ENCODE data around the gene CFAP99. TPM values are rescaled to one million over a fixed set of nuclear protein-coding genes. Genes with fewer than 3 reads are reported as not detected.

The CFAP99 gene
- total and polyA plus RNA-seq, 2 of the 8 experiments (the other 6 are each of a cell fraction or from before 2014, with no cell fraction given) = not detected

DNA sequence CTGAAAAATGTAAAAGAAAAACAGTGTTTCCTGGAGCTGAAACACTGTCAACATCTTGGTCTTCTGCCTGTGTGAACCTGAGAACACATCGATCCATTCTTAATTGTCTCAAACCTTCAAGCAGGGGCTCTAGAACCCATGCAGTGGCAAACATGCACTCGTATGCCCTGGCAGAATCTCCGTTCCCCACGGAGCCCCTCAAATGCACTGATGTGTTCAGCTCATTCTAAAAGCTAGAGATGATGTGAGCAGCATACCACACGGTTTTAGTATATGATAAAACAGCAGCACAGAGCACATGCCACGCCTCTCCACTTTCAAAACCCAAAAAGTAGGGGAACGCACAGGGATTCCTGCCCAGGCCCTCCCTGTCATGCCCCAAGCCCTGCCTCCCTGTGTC, 45.2 kb upstream of the CFAP99 start:
- ChIA-PET POLR2A (ENCODE audit: partially characterized antibody) (interaction anchor here (0.6 kb wide), 1 partner anchor 160 kb away, joined by 3 read pairs; no protein-coding TSS in a partner anchor), CTCF (ENCODE audit: partially characterized antibody) (interaction anchor here (1.1 to 1.5 kb wide), 3 partner anchors 13 to 82 kb away, joined by 3 to 4 read pairs (median 4); no protein-coding TSS in a partner anchor)
- no peak overlapping the region for H3K27ac ChIP-seq (ENCODE audit: low read depth, low read length)
- no peak overlapping the region for H3K23ac ChIP-seq (ENCODE audit: insufficient read length)
- H3K56ac ChIP-seq (replicated peaks; ENCODE audit: insufficient read length, low read depth, low read length) = no peak overlapping the region
- H4K20me1 ChIP-seq (replicated peaks in 1 of 2; ENCODE audit: control insufficient read depth in 1 of 2, insufficient read depth in 2 of 2, low read length in 2 of 2) = no peaks in the 10 kb centered on the region
- H3K27me3 ChIP-seq (replicated peaks in 1 of 4; ENCODE audit: control insufficient read depth in 3 of 4, extremely low read depth in 1 of 4, insufficient read depth in 3 of 4, low read length in 3 of 4) = no peaks in the 10 kb centered on the region
- H3K4ac ChIP-seq (replicated peaks; ENCODE audit: insufficient read length, low read depth, low read length) = no peak overlapping the region
- H2BK20ac ChIP-seq (ENCODE audit: low read length) = no peak overlapping the region
- no peak overlapping the region for H3K18ac ChIP-seq (ENCODE audit: extremely low read depth, low read length)
- H2AK5ac ChIP-seq (ENCODE audit: low read depth, low read length) = no peak overlapping the region
- H3K4me1 ChIP-seq (replicated peaks in 1 of 4; ENCODE audit: control insufficient read depth in 3 of 4, insufficient read depth in 4 of 4, low read length in 3 of 4) = no peaks in the 10 kb centered on the region
- WGBS, 2 experiments (ENCODE audit: extremely low coverage in 1 of 2, insufficient coverage in 1 of 2, insufficient read length in 1 of 2, insufficient replicate concordance in 2 of 2, low coverage in 1 of 2, low lambda C conversion rate in 2 of 2, missing lambda C conversion rate in 1 of 2) = 94% methylated on average over 7 of the region's 7 CpGs; no CpG with 5 or more reads in 1 of the 2 experiments
- no peak overlapping the region for H3K4me3 ChIP-seq (ENCODE audit: extremely low read depth in 1 of 4, insufficient read depth in 2 of 4, low read depth in 3 of 4, low read length in 4 of 4)
- H2BK120ac ChIP-seq (replicated peaks; ENCODE audit: low read depth, low read length) = no peak overlapping the region
- no peak overlapping the region for H2BK15ac ChIP-seq (ENCODE audit: low read length)
- no peak overlapping the region for H4K91ac ChIP-seq (replicated peaks; ENCODE audit: insufficient read length, low read length)
- peaks cover 0 to 4% of the 10 kb centered on the region in 2 experiments; a peak in 3 of 4 replicates for H3K9me3 ChIP-seq (ENCODE audit: insufficient read depth in 2 of 2, low read depth in 1 of 2, low read length in 1 of 2)
- no peak overlapping the region for H4K8ac ChIP-seq (ENCODE audit: extremely low read depth, insufficient read depth, low read length)
- H3K14ac ChIP-seq (ENCODE audit: insufficient read length) = no peak overlapping the region
- DNase-seq (ENCODE audit: low read depth in 1 of 2, low spot score in 2 of 2) (no peak), FAIRE-seq (no peak)
- no peak overlapping the region for H2BK5ac ChIP-seq (ENCODE audit: low read depth, low read length)
- no peaks in the 10 kb centered on the region for H3K36me3 ChIP-seq (ENCODE audit: control insufficient read depth in 2 of 4, insufficient read depth in 4 of 4, low read length in 3 of 4)
- no peak overlapping the region for H3K9ac ChIP-seq (replicated peaks in 1 of 4; ENCODE audit: extremely low read depth in 1 of 4, low read depth in 3 of 4, low read length in 3 of 4)
- no peaks in the 10 kb centered on the region for H3K79me2 ChIP-seq (ENCODE audit: control insufficient read depth in 1 of 2, insufficient read depth in 2 of 2, low read length in 2 of 2)
- no peaks in the 10 kb centered on the region for H3K23me2 ChIP-seq (ENCODE audit: low read depth, low read length)
- no peak overlapping the region for H2AFZ ChIP-seq (ENCODE audit: low read length)
- H3K4me2 ChIP-seq (ENCODE audit: insufficient read depth in 1 of 2, low read depth in 2 of 2, low read length in 2 of 2) = no peak overlapping the region
- H3K79me1 ChIP-seq (ENCODE audit: low read depth, low read length) = no peaks in the 10 kb centered on the region
- no peak overlapping the region for H2BK12ac ChIP-seq (ENCODE audit: low read depth, low read length)
- no peak overlapping the region for H4K5ac ChIP-seq (ENCODE audit: insufficient read length, low read depth, low read length)
- TF ChIP-seq BACH1 (IDR thresholded peaks at IDR 0.05; ENCODE audit: low read length) (no peak), ZNF274 (IDR thresholded peaks at IDR 0.05; ENCODE audit: borderline replicate concordance, extremely low read depth, low read length) (no peak), SP4 (IDR thresholded peaks at IDR 0.05; ENCODE audit: low read length) (no peak), RFX5 (IDR thresholded peaks at IDR 0.05; ENCODE audit: borderline replicate concordance, low read depth, low read length) (no peak), FOSL1 (IDR thresholded peaks at IDR 0.05; ENCODE audit: insufficient read depth, low read depth, low read length) (no peak), EP300 (IDR thresholded peaks at IDR 0.05; ENCODE audit: borderline replicate concordance in 1 of 2, low read depth in 2 of 2, low read length in 2 of 2) (no peak), CEBPB (IDR thresholded peaks at IDR 0.05; ENCODE audit: low read depth, low read length) (no peak), SIN3A (conservative IDR thresholded peaks at IDR 0.05 in 1 of 2, IDR thresholded peaks at IDR 0.05 in 1 of 2; ENCODE audit: low read depth in 1 of 2, low read length in 2 of 2) (no peak), TCF12 (IDR thresholded peaks at IDR 0.05; ENCODE audit: low read depth, low read length) (no peak), CHD1 (IDR thresholded peaks at IDR 0.05; ENCODE audit: low read depth, low read length) (no peak), JUN (IDR thresholded peaks at IDR 0.05; ENCODE audit: low read depth, low read length) (no peak), TAF1 (IDR thresholded peaks at IDR 0.05; ENCODE audit: low read depth, low read length) (no peak), KDM5A (IDR thresholded peaks at IDR 0.05; ENCODE audit: low read length) (no peak), HDAC2 (IDR thresholded peaks at IDR 0.05; ENCODE audit: borderline replicate concordance in 1 of 2, low read depth in 2 of 2, low read length in 2 of 2) (no peak), MAFK (IDR thresholded peaks at IDR 0.05; ENCODE audit: low read depth, low read length) (no peak)

Data from H1 (cell line).